ENCODE data around the gene HHIPL1.

HHIPL1 gene
- long read RNA-seq, result 0 reads

DNA sequence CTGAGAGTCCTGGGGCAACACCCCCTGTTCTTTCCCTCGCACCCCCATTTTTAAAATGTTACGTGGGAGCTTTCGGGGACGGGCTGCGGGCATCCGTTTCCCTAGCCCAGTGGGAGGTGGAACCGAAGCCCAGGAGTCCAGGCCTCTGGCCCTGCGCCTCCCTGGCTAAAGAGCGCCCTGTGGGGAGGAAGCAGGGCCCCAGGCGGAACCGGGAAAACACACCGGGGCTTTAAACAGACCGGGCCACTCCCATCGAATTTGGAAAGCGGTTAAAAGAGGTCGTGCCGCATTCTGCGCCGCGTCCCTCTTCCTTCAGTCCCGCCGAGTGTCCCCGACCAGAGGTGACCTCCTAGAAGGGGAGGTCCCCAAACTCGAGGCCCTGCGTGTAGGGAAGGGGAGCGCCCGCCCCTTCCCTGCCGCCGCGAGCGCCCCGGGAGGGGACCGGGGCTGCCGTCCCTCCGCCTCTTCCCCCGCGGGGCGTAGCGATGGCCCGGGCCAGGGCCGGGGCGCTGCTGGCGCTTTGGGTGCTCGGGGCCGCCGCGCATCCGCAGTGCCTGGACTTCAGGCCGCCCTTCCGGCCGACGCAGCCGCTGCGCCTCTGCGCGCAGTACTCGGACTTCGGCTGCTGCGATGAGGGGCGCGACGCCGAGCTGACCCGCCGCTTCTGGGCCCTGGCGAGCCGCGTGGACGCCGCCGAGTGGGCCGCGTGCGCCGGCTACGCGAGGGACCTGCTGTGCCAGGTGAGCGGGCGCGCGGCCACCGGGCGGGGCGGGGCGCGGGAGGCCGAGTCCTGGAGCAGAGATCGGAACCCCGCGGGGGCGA, at the start of gene HHIPL1:
Gene HHIPL1 (plus strand): TSS at position 407 of the 822 bp plus-strand sequence. CDS start 79 bp downstream, at position 486.
- DNase-seq (ENCODE audit: low read depth in 1 of 2, low spot score in 1 of 2), result no peak
- H3K27ac ChIP-seq (replicated peaks), result no peak within 1 kb of the TSS
- no peak within 1 kb of the TSS for H3K4me3 ChIP-seq (replicated peaks; ENCODE audit: insufficient read depth, low read length)
- TF ChIP-seq POLR2AphosphoS5 (IDR thresholded peaks at IDR 0.05; ENCODE audit: low read depth), result no peak
- TF ChIP-seq, protein P1, sequence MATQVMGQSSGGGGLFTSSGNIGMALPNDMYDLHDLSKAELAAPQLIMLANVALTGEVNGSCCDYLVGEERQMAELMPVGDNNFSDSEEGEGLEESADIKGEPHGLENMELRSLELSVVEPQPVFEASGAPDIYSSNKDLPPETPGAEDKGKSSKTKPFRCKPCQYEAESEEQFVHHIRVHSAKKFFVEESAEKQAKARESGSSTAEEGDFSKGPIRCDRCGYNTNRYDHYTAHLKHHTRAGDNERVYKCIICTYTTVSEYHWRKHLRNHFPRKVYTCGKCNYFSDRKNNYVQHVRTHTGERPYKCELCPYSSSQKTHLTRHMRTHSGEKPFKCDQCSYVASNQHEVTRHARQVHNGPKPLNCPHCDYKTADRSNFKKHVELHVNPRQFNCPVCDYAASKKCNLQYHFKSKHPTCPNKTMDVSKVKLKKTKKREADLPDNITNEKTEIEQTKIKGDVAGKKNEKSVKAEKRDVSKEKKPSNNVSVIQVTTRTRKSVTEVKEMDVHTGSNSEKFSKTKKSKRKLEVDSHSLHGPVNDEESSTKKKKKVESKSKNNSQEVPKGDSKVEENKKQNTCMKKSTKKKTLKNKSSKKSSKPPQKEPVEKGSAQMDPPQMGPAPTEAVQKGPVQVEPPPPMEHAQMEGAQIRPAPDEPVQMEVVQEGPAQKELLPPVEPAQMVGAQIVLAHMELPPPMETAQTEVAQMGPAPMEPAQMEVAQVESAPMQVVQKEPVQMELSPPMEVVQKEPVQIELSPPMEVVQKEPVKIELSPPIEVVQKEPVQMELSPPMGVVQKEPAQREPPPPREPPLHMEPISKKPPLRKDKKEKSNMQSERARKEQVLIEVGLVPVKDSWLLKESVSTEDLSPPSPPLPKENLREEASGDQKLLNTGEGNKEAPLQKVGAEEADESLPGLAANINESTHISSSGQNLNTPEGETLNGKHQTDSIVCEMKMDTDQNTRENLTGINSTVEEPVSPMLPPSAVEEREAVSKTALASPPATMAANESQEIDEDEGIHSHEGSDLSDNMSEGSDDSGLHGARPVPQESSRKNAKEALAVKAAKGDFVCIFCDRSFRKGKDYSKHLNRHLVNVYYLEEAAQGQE (IDR thresholded peaks at IDR 0.05; ENCODE audit: insufficient replicate concordance, low read depth), result no peak
- TF ChIP-seq, protein P2, sequence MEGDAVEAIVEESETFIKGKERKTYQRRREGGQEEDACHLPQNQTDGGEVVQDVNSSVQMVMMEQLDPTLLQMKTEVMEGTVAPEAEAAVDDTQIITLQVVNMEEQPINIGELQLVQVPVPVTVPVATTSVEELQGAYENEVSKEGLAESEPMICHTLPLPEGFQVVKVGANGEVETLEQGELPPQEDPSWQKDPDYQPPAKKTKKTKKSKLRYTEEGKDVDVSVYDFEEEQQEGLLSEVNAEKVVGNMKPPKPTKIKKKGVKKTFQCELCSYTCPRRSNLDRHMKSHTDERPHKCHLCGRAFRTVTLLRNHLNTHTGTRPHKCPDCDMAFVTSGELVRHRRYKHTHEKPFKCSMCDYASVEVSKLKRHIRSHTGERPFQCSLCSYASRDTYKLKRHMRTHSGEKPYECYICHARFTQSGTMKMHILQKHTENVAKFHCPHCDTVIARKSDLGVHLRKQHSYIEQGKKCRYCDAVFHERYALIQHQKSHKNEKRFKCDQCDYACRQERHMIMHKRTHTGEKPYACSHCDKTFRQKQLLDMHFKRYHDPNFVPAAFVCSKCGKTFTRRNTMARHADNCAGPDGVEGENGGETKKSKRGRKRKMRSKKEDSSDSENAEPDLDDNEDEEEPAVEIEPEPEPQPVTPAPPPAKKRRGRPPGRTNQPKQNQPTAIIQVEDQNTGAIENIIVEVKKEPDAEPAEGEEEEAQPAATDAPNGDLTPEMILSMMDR (IDR thresholded peaks at IDR 0.05; ENCODE audit: insufficient read depth, low read length), result no peak
- TF ChIP-seq GABPA (IDR thresholded peaks at IDR 0.05; ENCODE audit: low read depth), result no peak
- TF ChIP-seq SPI1 (IDR thresholded peaks at IDR 0.05; ENCODE audit: borderline replicate concordance, low read depth), result no peak
- H3K27me3 ChIP-seq (ENCODE audit: insufficient read depth, poor library complexity, severe bottlenecking), result peaks cover 23% of the 10 kb centered on the region

DNA sequence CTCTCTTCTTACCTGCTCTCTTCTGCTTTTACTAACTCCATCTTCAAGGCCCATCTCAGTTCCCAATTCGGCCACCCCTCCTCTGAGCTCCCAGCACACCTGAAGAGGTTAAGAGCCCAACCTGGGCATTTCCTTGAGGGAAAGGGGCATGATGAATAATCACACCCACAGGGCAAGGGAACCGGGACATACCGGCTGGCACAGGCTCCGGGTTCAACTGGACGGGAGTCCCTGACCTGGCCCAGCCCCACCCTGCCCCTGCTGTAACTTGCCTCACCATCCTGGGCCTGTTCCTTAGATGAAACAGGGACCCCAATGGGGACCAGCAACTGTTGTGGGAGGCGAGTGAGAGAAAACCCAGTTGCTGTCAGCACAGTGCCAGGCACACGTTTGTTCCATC, 49.4 kb upstream of the HHIPL1 start:
- TF ChIP-seq, protein P1 (IDR thresholded peaks at IDR 0.05; ENCODE audit: insufficient replicate concordance, low read depth), result no peak
- TF ChIP-seq POLR2AphosphoS5 (IDR thresholded peaks at IDR 0.05; ENCODE audit: low read depth), result no peak
- TF ChIP-seq, protein P2 (IDR thresholded peaks at IDR 0.05; ENCODE audit: insufficient read depth, low read length), result no peak
- TF ChIP-seq SPI1 (IDR thresholded peaks at IDR 0.05; ENCODE audit: borderline replicate concordance, low read depth), result no peak
- no peak for TF ChIP-seq GABPA (IDR thresholded peaks at IDR 0.05; ENCODE audit: low read depth)
- Histone ChIP-seq H3K27ac (replicated peaks) (no peak overlapping the region), H3K4me3 (replicated peaks; ENCODE audit: insufficient read depth, low read length) (no peak overlapping the region), H3K27me3 (ENCODE audit: insufficient read depth, poor library complexity, severe bottlenecking) (peaks cover 3% of the 10 kb centered on the region)
- DNase-seq (ENCODE audit: low read depth in 1 of 2, low spot score in 1 of 2), result no peak

DNA sequence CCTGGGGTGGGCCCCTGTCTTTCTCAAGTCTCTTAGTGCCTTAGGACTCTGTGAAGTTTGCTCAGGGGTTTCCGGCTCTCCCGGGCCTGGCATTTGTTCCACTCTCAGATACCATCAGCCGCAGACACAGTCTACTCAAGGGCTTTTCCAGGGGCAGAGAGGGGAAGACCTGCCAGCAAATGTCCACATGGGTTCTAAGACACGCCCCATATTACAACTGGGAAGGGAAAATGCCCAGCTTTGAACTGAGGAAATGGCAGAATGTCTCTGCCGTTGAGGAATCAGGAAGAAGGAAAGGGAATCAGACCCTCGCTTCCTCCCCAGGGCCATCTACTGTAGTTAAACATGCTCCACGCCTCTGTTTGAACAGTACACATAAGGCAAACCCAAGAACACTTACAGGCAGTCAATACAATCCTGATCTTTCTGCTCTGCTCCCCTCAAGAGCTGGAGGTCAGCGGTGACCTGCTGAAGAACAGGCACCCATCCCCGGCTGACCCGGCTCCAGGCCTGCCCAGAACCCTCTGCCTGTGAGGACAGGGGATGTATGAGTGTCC, 48.8 kb upstream of the HHIPL1 start:
- no peak overlapping the region for H3K27ac ChIP-seq (replicated peaks)
- H3K4me3 ChIP-seq (replicated peaks; ENCODE audit: insufficient read depth, low read length), result no peak overlapping the region
- DNase-seq (ENCODE audit: low read depth in 1 of 2, low spot score in 1 of 2), result no peak
- H3K27me3 ChIP-seq (ENCODE audit: insufficient read depth, poor library complexity, severe bottlenecking), result peaks cover 4% of the 10 kb centered on the region
- no peak for TF ChIP-seq SPI1 (IDR thresholded peaks at IDR 0.05; ENCODE audit: borderline replicate concordance, low read depth)
- TF ChIP-seq, protein P1 (IDR thresholded peaks at IDR 0.05; ENCODE audit: insufficient replicate concordance, low read depth), result no peak
- no peak for TF ChIP-seq POLR2AphosphoS5 (IDR thresholded peaks at IDR 0.05; ENCODE audit: low read depth)
- TF ChIP-seq GABPA (IDR thresholded peaks at IDR 0.05; ENCODE audit: low read depth), result no peak
- TF ChIP-seq, protein P2 (IDR thresholded peaks at IDR 0.05; ENCODE audit: insufficient read depth, low read length), result no peak
